Activated gamma-delta T cell (primary cell): ENCODE data around the gene KRTAP6-2.

Experiments used
- DNase-seq: peaks from one replicate; lab custom pipeline; 2025; lab: John Stamatoyannopoulos, UW
- total RNA-seq, 2 donors: gene quantifications; one replicate each; lab custom pipeline; 2026; lab: John Stamatoyannopoulos, UW

Gene KRTAP6-2, protein sequence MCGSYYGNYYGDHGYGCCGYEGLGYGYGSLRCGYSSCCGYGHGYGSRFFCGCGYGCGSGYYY
- total RNA-seq: 0 reads per million in 2 donors

DNA sequence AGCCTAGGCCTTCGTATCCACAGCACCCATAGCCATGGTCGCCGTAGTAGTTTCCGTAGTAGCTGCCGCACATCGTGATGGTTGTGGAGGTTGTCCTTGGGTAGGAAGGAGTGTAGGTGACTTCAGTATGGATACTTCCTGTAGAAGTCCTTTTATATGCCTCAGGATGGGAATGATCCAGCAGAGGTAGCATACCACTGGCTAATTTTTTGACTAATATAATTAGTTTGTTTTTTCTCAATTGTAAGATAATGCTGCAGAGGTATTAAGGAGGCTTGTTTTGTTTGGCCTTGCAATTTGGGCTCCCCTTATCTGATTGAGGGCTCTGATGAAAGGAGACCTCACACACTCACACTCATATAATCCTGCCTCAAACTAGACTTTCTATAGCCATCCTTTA is at the start of gene KRTAP6-2:
Gene KRTAP6-2 (minus strand): TSS at position 101 of the 400 bp plus-strand sequence. CDS start 28 bp downstream, at position 73.
- no peak for DNase-seq

DNA sequence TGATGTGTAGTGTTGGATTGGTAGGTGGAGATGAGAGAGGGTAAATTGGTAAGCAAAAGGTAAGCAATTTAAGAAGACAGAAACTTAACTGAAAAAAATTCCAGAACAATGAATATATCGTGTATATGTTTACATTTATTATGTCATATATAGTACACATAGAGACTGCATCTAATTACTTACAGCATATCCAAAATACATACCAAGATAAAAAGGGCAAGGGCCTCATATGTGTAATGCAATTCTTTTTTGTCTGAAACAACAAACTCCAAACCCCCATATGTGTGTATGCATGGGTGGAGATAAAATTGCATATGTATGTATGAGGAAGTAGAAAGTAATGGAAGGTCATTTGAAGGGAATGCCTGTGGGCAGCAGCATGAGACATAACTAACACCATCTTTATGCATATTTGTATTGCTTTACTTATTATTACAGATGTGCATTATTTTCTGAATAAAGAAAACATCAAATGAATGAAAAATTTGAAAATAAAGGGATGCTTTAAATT is 48.3 kb upstream of the KRTAP6-2 start:
- DNase-seq: no peak

GRCh38 chr21:30642564-30642963 is 43.9 kb upstream of the KRTAP6-2 start, which contains the start of gene KRTAP20-3:
KRTAP20-3 (plus strand) TSS chr21:30642864.
- DNase-seq: no peak

DNA sequence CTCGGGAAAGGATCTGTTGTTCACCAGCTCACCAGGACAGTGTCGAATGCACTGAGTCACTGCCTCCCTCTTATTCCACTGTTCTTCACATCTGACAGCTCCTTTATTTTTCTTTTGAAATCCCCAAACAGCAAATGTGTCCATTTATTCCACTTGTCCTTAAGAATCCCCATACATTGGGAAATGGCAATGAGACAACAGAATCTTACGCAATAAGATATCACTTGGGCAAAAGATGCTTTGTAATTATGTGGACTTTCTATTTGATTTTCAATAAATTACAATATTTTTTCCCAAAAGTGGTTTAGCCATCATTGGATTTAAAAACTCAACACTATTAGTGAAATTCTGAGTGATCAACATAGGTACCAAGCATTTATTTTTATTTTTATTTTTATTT is 40.0 kb upstream of the KRTAP6-2 start:
- DNase-seq: no peak

DNA sequence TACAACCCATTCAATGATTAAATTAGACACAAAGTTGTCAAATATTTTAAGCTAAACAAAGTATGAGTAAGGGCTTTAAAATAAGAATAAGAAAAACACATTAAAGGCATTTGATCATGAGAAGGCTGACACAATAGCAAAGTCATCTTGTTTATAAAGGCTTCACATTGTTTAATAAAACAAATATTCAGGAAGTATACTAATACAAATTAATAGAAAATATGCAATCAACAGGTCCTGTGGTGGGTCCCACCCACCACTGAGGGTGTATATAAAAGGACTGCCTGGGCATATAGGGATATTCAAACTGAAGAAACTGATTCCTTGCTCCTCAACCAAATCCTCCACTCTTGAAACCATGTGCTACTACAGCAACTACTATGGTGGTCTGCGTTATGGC is 36.2 kb upstream of the KRTAP6-2 start, which contains the start of gene KRTAP20-2:
Gene KRTAP20-2 (plus strand): TSS at position 301 of the 400 bp plus-strand sequence. CDS start 58 bp downstream, at position 359.
- no peak for DNase-seq

DNA sequence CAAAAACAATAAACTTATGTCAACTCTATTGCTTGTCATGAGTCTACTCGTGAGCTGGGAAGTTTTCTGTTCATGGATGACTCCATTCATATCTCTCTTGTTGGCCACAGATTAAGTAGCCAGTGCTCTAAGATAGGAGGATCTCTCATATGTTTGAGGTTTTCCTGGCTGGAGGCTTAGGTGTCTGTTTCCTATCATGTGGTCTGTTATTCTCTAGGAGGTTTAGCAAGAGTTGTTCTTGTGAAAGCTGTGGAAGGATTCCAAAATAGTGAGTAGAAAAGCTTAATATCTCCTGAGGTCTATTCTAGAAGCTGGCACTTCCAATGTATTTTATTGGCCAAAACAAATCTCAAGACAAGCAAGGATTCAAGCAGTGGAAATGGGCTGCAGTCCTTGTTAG is 30.5 kb upstream of the KRTAP6-2 start:
- no peak for DNase-seq

DNA sequence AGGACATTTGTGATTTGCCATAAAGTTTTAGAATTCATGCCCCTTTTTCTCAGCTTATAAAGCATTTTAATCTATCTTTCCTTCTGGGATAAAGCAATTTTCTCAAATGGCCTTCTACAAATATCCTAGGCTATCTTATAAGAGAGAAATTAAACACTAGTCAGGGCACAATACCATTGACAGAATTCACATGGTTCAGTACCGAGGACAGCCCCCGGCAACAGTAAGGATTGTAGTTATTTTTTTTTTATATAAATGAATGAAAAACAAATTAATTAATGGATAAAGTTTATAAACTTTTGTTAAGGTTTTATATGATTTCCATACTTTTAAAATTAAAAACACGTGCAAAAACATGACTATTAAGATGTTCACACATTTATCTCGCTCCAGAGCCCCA is 29.4 kb upstream of the KRTAP6-2 start:
- DNase-seq: no peak

GRCh38 chr21:30625449-30626165 is 26.9 kb upstream of the KRTAP6-2 start:
- DNase-seq: no peak

GRCh38 chr21:30623362-30623761 is 24.7 kb upstream of the KRTAP6-2 start:
- no peak for DNase-seq

DNA sequence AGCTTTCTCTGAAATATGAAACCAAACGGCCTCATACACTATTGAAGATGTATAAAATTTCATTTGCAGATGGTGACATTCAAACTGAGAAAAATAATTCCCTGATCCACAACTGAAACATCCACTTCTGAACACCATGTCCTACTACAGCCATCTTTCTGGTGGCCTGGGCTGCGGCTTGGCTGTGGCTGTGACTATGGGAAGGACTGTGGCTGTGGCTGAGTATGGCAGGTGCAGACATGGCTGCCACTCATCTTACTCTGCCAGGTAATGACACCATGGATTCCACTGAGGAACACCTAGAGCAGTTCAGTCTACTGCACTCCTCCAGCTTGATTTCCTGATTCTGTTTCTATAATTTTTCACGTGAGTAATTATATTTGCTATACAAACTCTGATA is 21.8 kb upstream of the KRTAP6-2 start, which contains the start of gene KRTAP20-4:
Gene KRTAP20-4 (plus strand): TSS at position 106 of the 400 bp plus-strand sequence.
- DNase-seq: no peak

- no peak for DNase-seq
These were observed 21.4 kb upstream of the KRTAP6-2 start for GRCh38 chr21:30620080-30620479.

DNA sequence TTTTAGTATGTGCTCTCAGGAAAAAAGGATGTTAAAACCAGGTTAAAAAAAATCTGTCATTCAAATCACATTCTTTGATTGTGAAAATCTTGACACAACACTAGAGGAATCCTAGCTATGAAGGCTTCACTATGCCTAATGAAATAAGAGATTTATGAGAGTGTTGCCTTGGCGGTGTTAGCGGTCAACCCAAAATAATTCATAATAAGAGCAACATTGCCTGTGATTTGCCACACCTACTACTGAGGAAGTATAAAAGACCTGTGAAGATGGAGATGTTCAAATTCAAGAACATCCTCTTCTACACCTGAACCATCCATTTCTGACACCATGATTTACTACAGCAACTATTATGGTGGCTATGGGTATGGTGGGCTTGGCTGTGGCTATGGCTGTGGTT is 17.4 kb upstream of the KRTAP6-2 start, which contains the start of gene KRTAP20-1:
Gene KRTAP20-1 (plus strand): TSS at position 301 of the 400 bp plus-strand sequence. CDS start 30 bp downstream, at position 331.
- DNase-seq: no peak

- no peak for DNase-seq
These were observed 16.5 kb upstream of the KRTAP6-2 start for GRCh38 chr21:30615199-30615598.

GRCh38 chr21:30613836-30614235 is 15.1 kb upstream of the KRTAP6-2 start, which contains the start of gene KRTAP6-1:
KRTAP6-1 (minus strand) TSS chr21:30613930; CDS start chr21:30613904, 26 bp downstream.
- no peak for DNase-seq

- no peak for DNase-seq
These were observed 13.4 kb upstream of the KRTAP6-2 start for GRCh38 chr21:30612132-30612531.

- DNase-seq: no peak
These were observed 7.3 kb upstream of the KRTAP6-2 start for GRCh38 chr21:30605968-30606367.

- DNase-seq: no peak
These were observed 2.1 kb upstream of the KRTAP6-2 start, which contains the start of gene KRTAP22-1 for GRCh38 chr21:30600787-30601186. KRTAP22-1 (plus strand) TSS chr21:30601087.

GRCh38 chr21:30592140-30592539 is 6.6 kb downstream of the KRTAP6-2 start, which contains the start of gene KRTAP6-3:
KRTAP6-3 (plus strand) TSS chr21:30592440; CDS start chr21:30592446, 6 bp downstream.
- DNase-seq: no peak

DNA sequence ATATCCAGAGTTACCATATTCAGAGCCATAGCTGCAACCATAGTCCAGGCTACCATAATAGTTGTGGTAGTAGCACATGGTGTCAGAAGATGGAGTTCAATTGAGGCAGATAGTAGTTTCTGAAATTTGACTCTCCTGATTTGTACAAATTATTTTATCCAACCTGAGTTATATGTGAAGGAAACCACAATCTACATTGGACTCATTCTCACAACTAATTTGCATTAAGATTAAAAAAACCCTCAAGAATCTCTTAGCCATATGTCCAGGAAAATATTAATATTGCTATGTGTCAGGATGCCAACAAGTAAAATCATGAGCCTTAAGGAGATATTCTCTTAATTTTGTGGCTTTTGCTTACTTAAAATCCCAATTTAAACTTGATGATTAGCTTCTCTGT is 8.4 kb downstream of the KRTAP6-2 start, which contains the start of gene KRTAP22-2:
Gene KRTAP22-2 (minus strand): TSS at position 101 of the 400 bp plus-strand sequence.
- no peak for DNase-seq

DNA sequence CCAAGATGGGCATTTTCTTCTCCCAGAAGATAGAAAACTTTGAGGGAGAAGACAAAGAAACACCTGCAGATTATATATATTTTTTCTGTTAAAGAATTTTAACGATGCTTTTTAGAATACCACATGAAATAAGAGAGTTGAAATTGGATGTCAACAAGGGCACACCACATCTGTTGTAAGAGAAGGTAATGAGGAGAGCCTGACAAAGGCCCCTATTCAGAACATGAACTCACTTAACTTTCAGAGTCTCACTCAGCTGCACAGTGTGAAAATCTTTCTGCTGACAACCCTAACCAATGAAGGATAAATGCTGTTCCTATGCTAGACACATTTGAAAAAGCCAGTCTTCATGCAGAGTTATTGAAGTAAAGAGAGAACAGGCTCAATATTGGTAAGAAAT is 15.8 kb downstream of the KRTAP6-2 start:
- DNase-seq: no peak

GRCh38 chr21:30580132-30580531 is 18.6 kb downstream of the KRTAP6-2 start:
- no peak for DNase-seq

DNA sequence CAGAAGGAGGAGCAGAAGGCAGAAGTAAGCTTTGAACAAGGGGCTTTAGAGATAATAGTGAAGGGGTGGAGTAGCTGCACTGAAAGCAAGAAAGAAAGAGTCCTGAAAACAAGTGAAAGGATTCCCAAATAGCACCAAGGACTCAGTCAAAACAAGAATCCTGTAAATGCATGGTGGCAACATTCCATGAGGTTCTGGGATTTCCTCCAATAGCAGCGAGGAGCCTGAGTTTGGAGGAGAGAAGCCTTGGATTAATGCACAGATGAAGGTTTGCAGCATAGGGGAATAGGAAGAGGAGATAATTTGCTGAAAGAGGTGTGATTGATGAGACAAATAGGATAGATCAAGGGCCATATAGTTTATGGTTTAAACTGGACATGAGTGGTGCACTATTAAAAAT is 19.4 kb downstream of the KRTAP6-2 start:
- DNase-seq: no peak

GRCh38 chr21:30577766-30578165 is 20.9 kb downstream of the KRTAP6-2 start:
- DNase-seq: no peak
